HFF-Myc (cell line): ENCODE results near the gene RAD51D.

Source experiments
- DNase-seq: peaks from one replicate; pipeline ENCODE4 v3.0.0-alpha.2; 2011; ENCODE audit warnings: low read depth; ENCODE audit errors: extremely low read depth
- H3K4me3 ChIP-seq: replicated peaks from 2 replicates; pipeline ENCODE4 v1.5.1; 2011; ENCODE audit warnings: low read depth, mild to moderate bottlenecking, control low read depth, low read length
- TF ChIP-seq, protein P1 (sequence below): IDR thresholded peaks from 2 replicates; pipeline ENCODE4 v1.5.1; 2012; ENCODE audit warnings: mild to moderate bottlenecking, low read depth, low read length, control low read depth; ENCODE audit errors: missing control alignments

Gene RAD51D

DNA sequence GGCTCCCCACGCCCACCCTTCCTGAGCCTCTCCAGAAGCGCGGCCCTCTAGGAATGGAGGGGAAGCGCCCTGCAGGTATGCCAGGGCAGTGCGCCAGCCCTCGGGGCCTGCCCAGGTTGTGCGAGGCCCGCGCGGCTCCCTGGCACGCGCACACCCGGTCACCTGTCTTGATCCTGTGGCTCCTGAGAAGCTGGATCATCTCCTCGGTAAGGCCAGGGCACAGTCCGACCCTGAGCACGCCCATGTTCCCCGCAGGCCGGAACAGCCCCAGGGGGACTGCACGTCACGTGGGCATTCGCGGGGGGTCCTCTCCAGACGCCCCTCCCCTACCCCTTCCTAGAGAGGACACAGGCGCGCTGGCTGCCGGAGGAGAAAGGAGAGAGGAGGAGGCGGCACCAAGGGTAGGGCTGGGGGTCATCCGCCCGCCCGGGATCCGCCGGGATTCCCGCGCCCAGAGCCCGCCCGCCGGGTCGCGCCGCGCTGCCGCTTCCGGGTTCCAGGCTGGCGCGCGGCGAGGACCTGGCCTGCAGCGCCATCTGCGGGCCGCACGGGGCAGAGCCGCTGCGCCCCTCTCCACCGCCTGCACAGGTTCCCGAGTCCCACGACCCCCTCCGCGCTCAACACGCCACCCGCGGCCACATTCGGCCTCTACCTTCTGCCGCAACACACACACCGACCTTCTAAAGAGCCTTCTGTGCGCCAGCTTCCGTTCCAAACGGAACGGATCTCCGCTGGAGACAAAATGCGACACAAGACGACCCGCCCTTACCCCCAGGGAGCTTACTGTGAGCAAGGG lies at the start of gene RAD51D:
TSS of gene RAD51D (minus strand) at position 491 of the 796 bp plus-strand sequence. CDS start at position 244, 247 bp downstream.
- peak within 1 kb of the TSS; percentile 58 for H3K4me3 ChIP-seq
- no peak for DNase-seq
- TF ChIP-seq, protein P1, sequence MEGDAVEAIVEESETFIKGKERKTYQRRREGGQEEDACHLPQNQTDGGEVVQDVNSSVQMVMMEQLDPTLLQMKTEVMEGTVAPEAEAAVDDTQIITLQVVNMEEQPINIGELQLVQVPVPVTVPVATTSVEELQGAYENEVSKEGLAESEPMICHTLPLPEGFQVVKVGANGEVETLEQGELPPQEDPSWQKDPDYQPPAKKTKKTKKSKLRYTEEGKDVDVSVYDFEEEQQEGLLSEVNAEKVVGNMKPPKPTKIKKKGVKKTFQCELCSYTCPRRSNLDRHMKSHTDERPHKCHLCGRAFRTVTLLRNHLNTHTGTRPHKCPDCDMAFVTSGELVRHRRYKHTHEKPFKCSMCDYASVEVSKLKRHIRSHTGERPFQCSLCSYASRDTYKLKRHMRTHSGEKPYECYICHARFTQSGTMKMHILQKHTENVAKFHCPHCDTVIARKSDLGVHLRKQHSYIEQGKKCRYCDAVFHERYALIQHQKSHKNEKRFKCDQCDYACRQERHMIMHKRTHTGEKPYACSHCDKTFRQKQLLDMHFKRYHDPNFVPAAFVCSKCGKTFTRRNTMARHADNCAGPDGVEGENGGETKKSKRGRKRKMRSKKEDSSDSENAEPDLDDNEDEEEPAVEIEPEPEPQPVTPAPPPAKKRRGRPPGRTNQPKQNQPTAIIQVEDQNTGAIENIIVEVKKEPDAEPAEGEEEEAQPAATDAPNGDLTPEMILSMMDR, result peak; percentile 75

DNA sequence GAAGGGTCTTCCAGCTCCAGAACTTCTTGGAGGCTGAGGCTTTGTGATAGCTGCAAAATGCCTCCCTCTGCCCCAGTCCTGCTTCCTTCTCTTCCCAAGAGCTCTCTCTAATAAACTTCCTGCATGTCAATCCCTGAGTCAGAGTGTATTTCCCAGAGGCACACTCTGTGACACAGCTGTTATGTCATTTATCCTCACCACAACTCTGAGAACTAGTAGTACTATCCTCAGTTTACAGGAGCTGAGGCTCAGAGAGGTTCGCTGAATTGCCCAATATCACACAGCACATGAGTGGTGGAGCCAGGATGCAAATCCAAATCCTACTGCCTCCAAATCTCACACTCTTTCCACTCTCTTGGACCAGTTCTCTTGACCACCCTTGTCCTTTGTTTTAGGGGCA lies 48.0 kb upstream of the RAD51D start:
- DNase-seq, result no peak
- no peak overlapping the region for H3K4me3 ChIP-seq
- TF ChIP-seq, protein P1, result no peak

DNA sequence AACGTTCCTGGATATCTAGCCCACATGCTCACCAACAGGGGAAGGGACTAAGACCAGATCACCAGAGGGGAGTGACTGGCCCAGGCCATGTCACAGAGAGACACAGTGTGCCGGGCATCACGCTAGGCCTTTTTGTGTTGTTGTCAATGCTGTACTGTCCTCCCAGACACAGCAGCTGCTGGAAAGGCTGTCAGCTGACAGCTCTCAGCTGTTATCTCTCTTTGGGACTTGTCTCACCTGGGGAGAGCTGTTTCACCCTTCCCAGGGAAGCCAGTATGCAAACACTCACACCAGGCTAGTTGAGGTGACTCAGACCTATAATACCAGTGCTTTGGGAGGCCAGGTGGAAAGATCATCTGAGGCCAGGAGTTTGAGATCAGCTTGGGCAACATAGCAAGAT lies 47.4 kb upstream of the RAD51D start:
- DNase-seq, result no peak
- no peak overlapping the region for H3K4me3 ChIP-seq
- TF ChIP-seq, protein P1, result no peak

DNA sequence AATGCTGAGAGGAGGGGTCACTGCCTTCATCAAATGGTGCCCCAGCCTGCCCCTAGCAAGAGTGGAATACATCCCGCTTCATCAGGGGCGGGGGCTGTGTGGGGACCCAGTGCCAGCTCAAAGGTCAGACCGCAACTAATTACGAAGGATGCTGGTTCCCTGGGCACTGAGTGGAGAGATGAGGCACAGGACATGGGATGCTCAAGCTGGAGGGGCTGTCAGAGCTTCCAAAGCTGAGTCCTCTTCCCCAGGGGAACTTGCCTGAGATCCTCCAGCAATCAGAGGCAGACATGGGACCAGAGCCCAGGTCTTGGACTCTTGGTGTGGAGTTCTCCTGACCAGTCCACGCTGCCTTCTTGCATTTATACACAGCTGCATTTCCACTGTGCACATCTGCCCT lies 46.9 kb upstream of the RAD51D start:
- TF ChIP-seq, protein P1, result no peak
- no peak overlapping the region for H3K4me3 ChIP-seq
- no peak for DNase-seq

DNA sequence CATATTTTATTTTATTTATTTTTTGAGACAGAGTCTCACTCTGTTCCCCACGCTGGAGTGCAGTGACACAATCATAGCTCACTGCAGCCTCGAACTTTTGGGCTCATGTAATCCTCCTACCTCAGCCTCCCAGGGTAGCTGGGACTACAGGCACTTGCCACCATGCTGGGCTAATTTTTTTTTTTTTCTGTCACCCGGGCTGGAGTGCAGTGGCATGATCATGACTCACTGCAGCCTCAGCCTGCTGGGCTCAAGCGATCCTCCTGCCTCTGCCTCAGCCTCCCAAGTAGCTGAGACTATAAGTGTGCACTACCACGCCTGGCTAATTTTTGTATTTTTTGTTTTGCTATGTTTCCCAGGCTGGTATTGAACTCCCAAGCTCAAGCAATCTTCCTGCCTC lies 45.1 kb upstream of the RAD51D start:
- no peak for DNase-seq
- H3K4me3 ChIP-seq, result no peak overlapping the region
- TF ChIP-seq, protein P1, result no peak

DNA sequence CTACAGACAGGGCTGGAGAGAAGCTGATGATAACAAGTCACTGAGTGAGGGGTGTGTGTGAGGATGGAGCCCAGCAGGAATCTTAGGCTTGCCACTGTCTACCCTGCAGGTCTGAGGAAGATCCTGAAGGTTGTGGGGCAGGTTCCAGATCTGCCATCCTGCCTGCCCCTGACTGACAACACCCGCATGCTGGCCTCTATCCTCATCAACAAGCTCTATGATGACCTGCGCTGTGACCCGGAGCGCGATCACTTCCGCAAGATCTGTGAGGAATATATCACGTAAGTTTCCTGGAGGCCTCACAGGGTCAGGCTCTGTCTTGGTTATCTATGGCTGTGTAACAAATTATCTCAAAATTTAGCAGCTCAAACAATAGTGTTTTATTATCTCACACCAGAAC lies 44.2 kb upstream of the RAD51D start:
- H3K4me3 ChIP-seq, result no peak overlapping the region
- TF ChIP-seq, protein P1, result no peak
- no peak for DNase-seq
